ENCODE results near the gene KCNG2.

Gene KCNG2

GRCh38 chr18:79924814-79925731 lies 127.3 kb downstream of the KCNG2 start:
- H3K9me3 ChIP-seq: peaks cover 0 to 16% (median 16%) of the 10 kb centered on the region in 3 donors
- no peaks in the 10 kb centered on the region for H3K27me3 ChIP-seq
- H3K36me3 ChIP-seq: peaks cover 20 to 57% (median 52%) of the 10 kb centered on the region in 3 donors
- intact Hi-C loops (cut with DNase I; ENCODE audit: low total_unique reads): no loop called here
- no peak for TF ChIP-seq CTCF (IDR thresholded peaks at IDR 0.05)
- H3K4me3 ChIP-seq: no peak overlapping the region
- DNase-seq: peak; percentile 12 to 42
- H3K4me1 ChIP-seq: no peaks in the 10 kb centered on the region
- no peak overlapping the region for H3K27ac ChIP-seq

GRCh38 chr18:79926306-79926705 lies 128.6 kb downstream of the KCNG2 start:
- peaks cover 0 to 27% (median 16%) of the 10 kb centered on the region in 3 donors for H3K9me3 ChIP-seq
- intact Hi-C loops (cut with DNase I; ENCODE audit: low total_unique reads): no loop called here
- no peak for TF ChIP-seq CTCF (IDR thresholded peaks at IDR 0.05)
- H3K36me3 ChIP-seq: peaks cover 31 to 70% (median 54%) of the 10 kb centered on the region in 3 donors
- H3K4me3 ChIP-seq: no peak overlapping the region
- peak; percentile 3 to 53 for DNase-seq
- no peaks in the 10 kb centered on the region for H3K4me1 ChIP-seq
- H3K27ac ChIP-seq: no peak overlapping the region
- no peaks in the 10 kb centered on the region for H3K27me3 ChIP-seq

- TF ChIP-seq CTCF (IDR thresholded peaks at IDR 0.05): no peak
- no peak overlapping the region for H3K27ac ChIP-seq
- H3K36me3 ChIP-seq: peaks cover 36 to 76% (median 54%) of the 10 kb centered on the region in 3 donors
- H3K27me3 ChIP-seq: no peaks in the 10 kb centered on the region
- peaks cover 0 to 31% (median 20%) of the 10 kb centered on the region in 3 donors for H3K9me3 ChIP-seq
- no peak overlapping the region for H3K4me3 ChIP-seq
- peak; percentile 11 to 48 for DNase-seq
- intact Hi-C loops (cut with DNase I; ENCODE audit: low total_unique reads): no loop called here
- H3K4me1 ChIP-seq: no peaks in the 10 kb centered on the region
Measured at GRCh38 chr18:79926715-79927606, 129.2 kb downstream of the KCNG2 start.

GRCh38 chr18:79927607-79928562 lies 130.1 kb downstream of the KCNG2 start:
- Histone ChIP-seq H3K9me3 (peaks cover 0 to 34% (median 28%) of the 10 kb centered on the region in 3 donors), H3K4me3 (no peak overlapping the region), H3K4me1 (no peaks in the 10 kb centered on the region), H3K27ac (no peak overlapping the region), H3K36me3 (peaks cover 40 to 71% (median 48%) of the 10 kb centered on the region in 3 donors), H3K27me3 (no peaks in the 10 kb centered on the region)
- intact Hi-C loops (cut with DNase I; ENCODE audit: low total_unique reads): no loop called here
- peak; percentile 12 to 59 for DNase-seq
- TF ChIP-seq CTCF (IDR thresholded peaks at IDR 0.05): no peak

- no peaks in the 10 kb centered on the region for H3K4me1 ChIP-seq
- TF ChIP-seq CTCF (IDR thresholded peaks at IDR 0.05): no peak
- peaks cover 0 to 41% (median 35%) of the 10 kb centered on the region in 3 donors for H3K9me3 ChIP-seq
- no peak overlapping the region for H3K4me3 ChIP-seq
- DNase-seq: peak; percentile 3 to 37
- intact Hi-C loops (cut with DNase I; ENCODE audit: low total_unique reads): no loop called here
- H3K27ac ChIP-seq: no peak overlapping the region
- H3K27me3 ChIP-seq: no peaks in the 10 kb centered on the region
- peaks cover 45 to 76% (median 46%) of the 10 kb centered on the region in 3 donors for H3K36me3 ChIP-seq
Measured at GRCh38 chr18:79928563-79928960, 130.8 kb downstream of the KCNG2 start.
